ENCODE results near the gene FKBP7.
"Not testable (repeated sequence)": the region's sequence is repeated elsewhere in the genome, so short reads cannot be mapped to it uniquely, and the experiment has no call there.

The FKBP7 gene

DNA sequence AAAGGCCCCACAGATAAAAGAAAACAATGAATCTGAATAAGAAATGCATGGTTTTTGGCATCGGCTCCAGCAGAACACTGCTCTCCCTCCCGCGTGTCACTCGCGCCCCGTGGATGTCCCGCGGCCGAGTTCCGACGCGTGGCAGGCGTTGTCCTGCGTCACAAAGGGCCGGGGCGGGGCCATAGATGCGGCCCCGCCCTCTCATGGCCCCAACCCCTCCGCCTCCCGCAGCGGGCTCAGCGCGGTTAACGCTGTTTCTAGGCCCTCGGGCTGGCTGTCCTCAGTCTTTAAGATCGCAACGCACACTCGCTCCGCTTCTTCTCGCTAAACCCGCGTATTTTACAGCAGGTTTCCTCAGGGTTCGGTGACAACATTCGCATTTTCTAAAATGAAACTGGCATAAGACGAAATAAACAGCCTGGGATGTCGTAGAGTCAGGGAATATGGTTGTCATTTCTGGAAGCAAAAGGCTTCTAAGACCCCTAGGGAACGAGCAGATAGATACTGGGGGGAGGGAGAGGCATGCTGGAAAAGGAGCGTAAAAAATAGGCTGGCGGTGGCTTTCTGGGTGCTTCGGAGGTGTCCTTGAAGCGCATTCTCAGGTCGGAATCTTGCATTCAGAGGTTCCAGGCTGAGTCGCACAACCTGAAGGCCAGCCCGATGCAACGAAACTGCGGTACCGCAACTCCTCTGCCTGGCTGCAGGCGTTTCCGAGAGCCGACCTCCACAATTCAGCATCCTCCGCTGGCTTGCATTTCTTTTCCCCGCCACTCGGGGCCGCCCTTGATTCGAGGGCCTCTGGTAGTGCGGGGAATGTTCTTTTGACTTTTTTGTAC, at the start of gene FKBP7:
Gene FKBP7 (minus strand): TSS at position 162 of the 836 bp plus-strand sequence. CDS start 101 bp downstream, at position 61.
- peak; percentile 97 for DNase-seq

DNA sequence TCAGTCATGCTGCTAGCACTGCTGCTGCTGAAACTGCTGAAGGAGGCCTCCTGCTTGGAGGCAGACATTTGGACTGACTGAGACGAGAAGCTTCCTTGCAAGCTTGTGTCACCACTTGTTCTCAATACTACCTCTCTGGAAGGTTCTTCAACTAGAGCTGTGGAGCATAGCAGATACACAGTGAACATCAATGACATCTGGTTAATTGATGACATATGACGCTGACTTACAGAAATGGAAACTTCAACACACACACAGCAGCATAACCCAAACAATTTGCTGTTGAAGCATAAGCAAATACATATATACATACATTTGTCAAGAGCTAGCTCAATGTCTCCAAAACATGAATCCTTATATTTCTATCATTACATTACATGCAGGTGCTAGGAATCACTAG, 49.2 kb upstream of the FKBP7 start:
- DNase-seq: no peak

- no peak for DNase-seq
Observed at GRCh38 chr2:178526256-178526655, 47.9 kb upstream of the FKBP7 start.

DNA sequence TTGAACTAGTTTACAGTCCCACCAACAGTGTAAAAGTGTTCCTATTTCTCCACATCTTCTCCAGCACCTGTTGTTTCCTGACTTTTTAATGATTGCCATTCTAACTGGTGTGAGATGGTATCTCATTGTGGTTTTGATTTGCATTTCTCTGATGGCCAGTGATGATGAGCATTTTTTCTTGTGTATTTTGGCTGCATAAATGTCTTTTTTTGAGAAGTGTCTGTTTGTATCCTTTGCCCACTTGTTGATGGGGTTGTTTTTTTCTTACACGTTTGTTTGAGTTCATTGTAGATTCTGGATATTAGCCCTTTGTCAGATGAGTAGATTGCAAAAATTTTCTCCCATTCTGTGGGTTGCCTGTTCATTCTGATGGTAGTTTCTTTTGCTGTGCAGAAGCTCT, 47.1 kb upstream of the FKBP7 start:
- DNase-seq: not testable (repeated sequence)

DNA sequence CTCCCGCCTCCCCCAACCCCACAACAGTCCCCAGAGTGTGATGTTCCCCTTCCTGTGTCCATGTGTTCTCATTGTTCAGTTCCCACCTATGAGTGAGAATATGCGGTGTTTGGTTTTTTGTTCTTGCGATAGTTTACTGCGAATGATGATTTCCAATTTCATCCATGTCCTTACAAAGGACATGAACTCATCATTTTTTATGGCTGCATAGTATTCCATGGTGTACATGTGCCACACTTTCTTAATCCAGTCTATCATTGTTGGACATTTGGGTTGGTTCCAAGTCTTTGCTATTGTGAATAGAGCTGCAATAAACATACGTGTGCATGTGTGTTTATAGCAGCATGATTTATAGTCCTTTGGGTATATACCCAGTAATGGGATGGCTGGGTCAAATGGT, 46.6 kb upstream of the FKBP7 start:
- not testable (repeated sequence) for DNase-seq

- peak; percentile 43 for DNase-seq
Observed at GRCh38 chr2:178523596-178524134, 45.3 kb upstream of the FKBP7 start.

- peak; percentile 93 for DNase-seq
Observed at GRCh38 chr2:178522950-178523595, 44.7 kb upstream of the FKBP7 start.

GRCh38 chr2:178521304-178522150, 43.1 kb upstream of the FKBP7 start:
- no peak for DNase-seq

DNA sequence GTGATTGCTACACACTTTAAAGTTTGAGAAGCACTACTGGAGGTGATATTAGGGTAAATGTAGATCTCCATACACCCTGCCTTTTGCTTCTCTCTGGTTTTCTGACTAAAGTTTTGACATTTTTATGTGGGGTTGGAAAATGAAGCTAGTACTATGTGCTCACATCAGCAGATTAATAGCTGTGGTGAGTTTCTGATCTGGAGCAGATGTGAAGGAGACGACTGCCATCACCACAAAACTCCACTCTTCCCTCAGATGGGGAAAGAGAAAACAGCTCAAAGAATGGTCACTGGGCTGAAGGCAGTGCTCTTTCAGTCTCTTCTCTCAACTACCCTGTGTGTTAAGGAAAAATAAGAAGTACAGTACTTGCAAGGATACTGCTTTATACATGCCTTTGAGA, 39.1 kb upstream of the FKBP7 start:
- DNase-seq: no peak

DNA sequence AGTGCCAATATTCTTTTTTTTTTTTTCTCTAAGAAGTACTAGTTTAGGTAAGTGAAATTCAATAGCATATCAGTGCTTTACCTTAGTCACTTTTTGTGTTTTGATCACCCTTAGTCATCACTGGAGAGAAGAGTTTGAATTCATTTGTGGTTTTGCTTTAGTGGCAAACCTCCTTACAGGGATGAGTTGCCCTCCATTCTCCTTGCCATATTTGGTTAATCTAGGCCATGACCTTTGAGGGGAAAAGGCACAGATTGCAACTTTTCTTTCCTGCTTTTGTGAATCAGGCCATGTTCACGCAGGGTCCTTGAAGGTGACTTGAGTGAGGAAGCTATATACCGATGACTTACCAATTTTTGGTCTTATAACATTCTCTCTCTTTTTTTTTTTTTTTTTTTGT, 36.3 kb upstream of the FKBP7 start:
- peak; percentile 11 for DNase-seq

GRCh38 chr2:178513876-178514275, 35.5 kb upstream of the FKBP7 start:
- DNase-seq: no peak

DNA sequence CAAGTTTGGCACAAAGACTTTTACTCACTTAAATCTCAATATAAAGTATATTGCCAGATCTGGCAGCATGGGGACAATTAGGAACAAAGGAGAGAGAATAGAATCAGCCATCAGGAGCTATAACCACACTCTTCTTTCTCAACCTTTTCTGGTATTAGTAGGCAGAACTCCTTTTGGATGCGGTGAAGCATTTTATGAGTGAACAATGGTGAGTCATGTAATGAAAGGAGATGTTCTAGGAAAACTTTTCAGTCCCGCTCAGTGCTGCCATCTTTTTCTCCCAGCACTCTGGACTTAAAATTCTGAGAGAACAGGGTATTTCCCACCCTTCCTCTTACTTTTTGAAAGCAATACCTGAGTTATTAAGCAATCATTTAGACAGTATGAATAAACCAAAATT, 34.1 kb upstream of the FKBP7 start:
- peak; percentile 13 for DNase-seq

DNA sequence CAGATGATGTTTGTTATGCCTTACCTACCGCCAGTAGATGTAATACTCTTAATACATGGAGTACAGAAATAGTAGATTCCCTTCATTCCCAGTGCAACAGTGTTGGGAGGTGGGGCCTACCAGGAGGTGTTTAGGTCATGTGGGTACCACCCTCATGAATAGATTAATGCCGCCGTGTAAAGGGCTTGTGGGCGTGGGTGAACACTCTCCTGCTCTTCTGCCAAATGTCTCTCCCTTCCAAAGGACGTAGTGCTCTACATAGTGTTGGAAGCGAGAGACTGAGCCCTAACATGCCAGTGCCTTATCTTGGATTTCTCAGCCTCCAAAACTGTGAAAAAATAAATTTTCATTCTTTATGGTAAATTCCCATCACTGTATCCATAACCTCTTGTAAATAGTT, 32.0 kb upstream of the FKBP7 start:
- DNase-seq: no peak

DNA sequence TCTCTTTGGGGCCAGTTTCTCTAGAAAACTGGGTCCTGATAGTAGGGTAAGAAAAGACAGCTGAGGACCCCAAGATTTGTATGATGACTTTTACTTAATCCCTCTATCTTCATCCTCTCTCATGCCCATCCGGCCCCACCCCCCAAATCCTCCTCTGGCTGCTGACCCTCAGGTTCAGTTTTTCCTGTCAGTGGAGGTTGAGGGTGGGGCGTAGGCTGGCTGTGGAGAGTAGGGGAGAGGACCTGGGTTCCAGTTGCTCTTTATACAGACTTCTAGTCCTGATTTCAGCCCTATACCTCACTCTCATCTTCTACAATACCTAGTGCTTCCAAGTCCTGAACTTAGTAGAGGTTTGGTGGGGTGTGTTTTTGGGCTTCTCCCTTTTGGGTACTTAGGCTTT, 30.2 kb upstream of the FKBP7 start:
- no peak for DNase-seq

DNA sequence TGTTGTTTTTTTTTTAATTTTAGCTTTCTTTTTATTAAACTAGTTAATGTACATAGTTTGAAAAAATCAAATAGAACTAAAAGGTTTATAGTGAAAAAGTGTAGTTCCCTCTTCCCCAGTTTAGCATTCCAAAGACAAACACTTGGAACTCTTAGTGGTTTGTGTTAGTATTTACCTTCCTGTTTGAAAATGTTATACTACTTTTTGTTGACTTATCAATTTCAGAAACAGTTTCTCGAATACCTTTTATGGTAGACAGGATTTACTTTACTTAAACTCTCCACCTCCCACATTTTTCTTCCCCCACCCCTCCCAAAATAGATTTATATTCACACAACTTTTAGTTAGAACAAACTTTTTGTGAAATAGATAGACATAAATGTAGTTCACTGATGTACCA, 28.5 kb upstream of the FKBP7 start:
- DNase-seq: no peak

DNA sequence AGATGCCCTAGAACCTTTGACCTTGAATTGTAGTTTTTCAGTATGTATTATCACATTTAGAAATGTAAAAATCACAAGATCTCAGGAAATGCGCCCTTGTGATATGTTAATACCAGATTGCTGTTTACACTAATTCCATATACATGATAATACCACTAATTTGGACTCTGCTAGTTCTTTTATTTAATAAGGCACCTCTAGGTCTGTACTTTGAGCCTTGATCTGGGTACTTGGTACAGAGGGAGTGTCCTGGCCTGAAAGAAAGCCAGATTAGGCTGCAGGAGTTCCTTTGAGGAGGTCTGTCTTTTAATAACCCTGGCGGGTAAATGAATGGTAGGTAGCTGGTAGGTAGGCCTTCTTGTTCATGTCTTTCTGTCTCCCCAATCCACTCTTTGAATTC, 28.1 kb upstream of the FKBP7 start:
- DNase-seq: no peak

- no peak for DNase-seq
Observed at GRCh38 chr2:178506101-178506500, 27.7 kb upstream of the FKBP7 start.

- DNase-seq: no peak
Observed at GRCh38 chr2:178502751-178503150, 24.4 kb upstream of the FKBP7 start.

GRCh38 chr2:178499640-178500039, 21.2 kb upstream of the FKBP7 start:
- no peak for DNase-seq

DNA sequence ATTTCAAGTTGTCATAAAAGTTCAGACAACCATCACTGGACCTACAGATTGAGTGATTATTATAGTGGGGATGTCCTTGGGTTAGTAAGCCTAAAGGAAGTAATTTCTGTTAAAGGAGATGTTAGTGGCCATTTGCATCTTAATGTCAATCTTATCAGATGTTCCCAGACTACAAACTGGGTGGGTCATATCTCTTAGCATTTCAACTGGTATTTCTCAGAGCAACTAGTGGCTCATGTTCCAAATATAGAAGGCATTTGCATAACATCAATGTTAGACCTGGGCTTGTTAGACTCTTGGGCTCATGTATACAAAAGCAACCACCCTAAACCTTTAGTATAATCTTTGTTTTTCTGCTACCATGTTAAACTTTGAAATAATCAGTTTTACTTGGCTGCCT, 19.7 kb upstream of the FKBP7 start:
- DNase-seq: no peak

DNA sequence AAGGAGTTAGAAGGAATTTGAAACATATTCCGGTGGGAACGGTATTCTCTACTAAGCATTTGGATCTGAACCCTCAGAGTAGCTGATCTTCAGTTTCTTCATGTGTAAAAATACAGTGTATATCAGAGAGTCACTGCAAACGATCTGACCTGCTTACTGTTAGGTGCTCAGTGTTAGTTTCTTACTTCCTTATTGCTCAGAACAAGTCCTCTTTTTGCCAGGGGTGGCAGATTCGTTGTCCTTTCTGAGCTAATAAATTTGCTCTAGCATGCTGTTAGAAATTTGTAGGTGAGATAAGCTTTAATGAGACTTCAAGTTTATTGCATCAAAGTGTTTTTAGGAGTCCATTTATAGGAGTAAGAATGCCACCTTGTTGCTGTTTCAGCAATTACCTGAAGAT, 17.6 kb upstream of the FKBP7 start:
- DNase-seq: no peak

GRCh38 chr2:178491612-178492011, 13.2 kb upstream of the FKBP7 start:
- DNase-seq: no peak

- no peak for DNase-seq
Observed at GRCh38 chr2:178485356-178485755, 7.0 kb upstream of the FKBP7 start.

All from DMS53 (cell line).